Stimulated activated CD4-positive, alpha-beta T cell treated with anti-CD3 and anti-CD28 coated beads, Interleukin-2, amount 100 ng/mL, for 48 hours (primary cell): Measurements from ENCODE around the gene TICRR.

ENCODE experiments used
- DNase-seq, 2 donors: peaks; one replicate each; pipeline ENCODE4 v3.0.0-alpha.2; 2020

Gene TICRR

DNA sequence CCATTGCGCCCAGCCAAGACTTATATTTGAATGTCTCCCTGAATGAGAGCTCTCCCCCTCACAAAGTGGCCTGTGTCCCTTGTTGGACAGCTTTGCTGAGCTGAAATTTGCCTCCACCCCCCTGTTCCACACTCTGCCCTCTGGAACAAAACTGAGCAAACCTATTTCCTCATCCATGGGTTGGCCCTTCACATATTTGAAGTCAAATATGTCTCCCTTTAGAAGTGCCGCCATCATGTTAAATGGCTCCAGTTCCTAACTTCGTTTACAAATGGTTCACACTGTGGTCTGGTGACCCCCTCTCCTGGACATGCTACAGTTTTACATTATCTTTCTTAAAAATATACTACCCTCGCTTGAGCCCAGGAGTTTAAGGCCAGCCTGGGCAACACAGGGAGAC is 99.3 kb downstream of the TICRR start:
- no peak for DNase-seq

GRCh38 chr15:89675606-89676005 is 100.3 kb downstream of the TICRR start:
- DNase-seq = no peak

DNA sequence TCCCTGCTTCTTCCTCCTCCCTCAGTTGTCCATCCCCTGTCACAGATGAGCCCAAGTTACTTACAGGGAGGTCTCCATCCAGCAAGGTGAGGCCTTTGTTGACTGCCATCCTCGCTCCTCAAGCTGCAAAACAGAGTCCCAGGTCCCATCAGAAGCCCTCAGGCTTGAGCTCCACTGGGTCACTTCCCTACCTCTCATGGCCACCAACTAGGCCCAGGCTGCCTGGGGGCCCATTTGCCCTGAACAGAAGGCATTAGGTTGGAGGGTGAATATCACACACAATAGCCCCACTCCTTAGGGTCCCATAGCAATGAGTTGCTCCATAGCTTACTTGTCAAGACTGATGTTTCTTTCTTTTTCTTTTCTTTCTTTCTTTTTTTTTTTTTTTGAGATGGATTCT is 102.1 kb downstream of the TICRR start:
- no peak for DNase-seq
